ENCODE measurements around the gene ATP4B.

- TF ChIP-seq CTCF (IDR thresholded peaks at IDR 0.05), result no peak
- no peak for TF ChIP-seq EP300 (IDR thresholded peaks at IDR 0.05)
These were observed 45.4 kb downstream of the ATP4B start for GRCh38 chr13:113612607-113613006.
